HepG2 (cell line): ENCODE measurements around the gene ELOVL2. TPM values are rescaled to one million over a fixed set of nuclear protein-coding genes. Genes with fewer than 3 reads are reported as not detected.

Experiments
- BCL6 ChIP-seq: IDR thresholded peaks from 2 replicates; pipeline ENCODE4 v1.6.1; 2016; ENCODE audit warnings: missing genetic modification reagents, missing compliant biosample characterization
- FOXA3 ChIP-seq: IDR thresholded peaks from 2 replicates; pipeline ENCODE4 v1.6.1; 2016; ENCODE audit warnings: missing genetic modification reagents, missing compliant biosample characterization
- HMG20A ChIP-seq: IDR thresholded peaks from 2 replicates; pipeline ENCODE4 v1.6.1; 2016; ENCODE audit warnings: borderline replicate concordance
- HNRNPL ChIP-seq: fragments of 200-400 bp; formaldehyde crosslinking; IDR thresholded peaks from 2 replicates; pipeline ENCODE4 v1.6.1; 2017; ENCODE audit warnings: mild to moderate bottlenecking, low read depth, low read length
- KLF6 ChIP-seq: IDR thresholded peaks from 2 replicates; pipeline ENCODE4 v1.8.0; 2016; ENCODE audit warnings: missing biosample characterization, missing genetic modification reagents
- MXD4 ChIP-seq: IDR thresholded peaks from 2 replicates; pipeline ENCODE4 v1.6.1; 2016; ENCODE audit warnings: mild to moderate bottlenecking, missing biosample characterization, missing genetic modification reagents
- NCOA2 ChIP-seq: sonication (generic); formaldehyde crosslinking; IDR thresholded peaks from 2 replicates; pipeline ENCODE4 v1.8.0; 2022; ENCODE audit warnings: inconsistent platforms
- NFKBIZ ChIP-seq: IDR thresholded peaks from 2 replicates; pipeline ENCODE4 v1.6.1; 2018; ENCODE audit warnings: missing genetic modification reagents, missing compliant biosample characterization
- RARA ChIP-seq: IDR thresholded peaks from 2 replicates; pipeline ENCODE4 v1.6.1; 2016; ENCODE audit warnings: missing genetic modification reagents, missing compliant biosample characterization
- RBM22 ChIP-seq: fragments of 200-400 bp; formaldehyde crosslinking; optimal IDR thresholded peaks from 2 replicates; pipeline ENCODE3; 2017; ENCODE audit warnings: mild to moderate bottlenecking, low read length, moderate library complexity
- SKI ChIP-seq: fragments of 450-650 bp; IDR thresholded peaks from one replicate; pipeline ENCODE4 v1.6.1; 2018; ENCODE audit warnings: mild to moderate bottlenecking; ENCODE audit not compliant: partially characterized antibody
- ZBTB42 ChIP-seq: sonication (generic); formaldehyde crosslinking; IDR thresholded peaks from 2 replicates; pipeline ENCODE4 v1.5.0; 2020; ENCODE audit warnings: mild to moderate bottlenecking, missing genetic modification reagents
- ZNF556 ChIP-seq: sonication (generic); formaldehyde crosslinking; IDR thresholded peaks from 2 replicates; pipeline ENCODE4 v1.4.0; 2020; ENCODE audit warnings: mild to moderate bottlenecking, missing genetic modification reagents, borderline replicate concordance
- ZNF605 ChIP-seq: sonication (generic); formaldehyde crosslinking; IDR thresholded peaks from 2 replicates; pipeline ENCODE4 v1.8.0; 2022; ENCODE audit warnings: mild to moderate bottlenecking, missing genetic modification reagents
- ZNF670 ChIP-seq: sonication (generic); formaldehyde crosslinking; IDR thresholded peaks from 2 replicates; pipeline ENCODE4 v1.8.0; 2022; ENCODE audit warnings: mild to moderate bottlenecking, missing genetic modification reagents, borderline replicate concordance
- polyA plus RNA-seq, 8 experiments: library from polyadenylated mRNA; depleted of rRNA in 3 of 8; stranded (reverse) in 7 of 8; unstranded in 1 of 8; fragments of >200 nt; fragmentation: Illumina TruSeq in 4 of 8; extraction: Trizol in 4 of 8; gene quantifications; 2 replicates each; pipeline versions ENCODE4 v1.2.1 to v1.2.3, GENCODE V29; 2011 to 2016; ENCODE audit warnings: low read depth in 4 of 8, missing spikeins in 1 of 8, mixed read lengths in 1 of 8; ENCODE audit not compliant: insufficient read depth in 1 of 8
- total RNA-seq, 5 experiments: library from RNA; depleted of rRNA; stranded (reverse); fragments of >200 nt; fragmentation: Illumina TruSeq; extraction: Trizol; gene quantifications; 2 replicates each; pipeline ENCODE4 v1.2.3, GENCODE V29; 2016; ENCODE audit warnings: low read depth in 1 of 5
- TF ChIP-seq, protein P1 (sequence below), 2 experiments: sonication (generic) in 1 of 2; formaldehyde crosslinking in 1 of 2; IDR thresholded peaks; 2 replicates each; pipeline versions ENCODE4 v1.4.0 to v1.6.1; 2016 to 2020; ENCODE audit warnings: borderline replicate concordance in 1 of 2, low read depth in 1 of 2, mild to moderate bottlenecking in 1 of 2, missing genetic modification reagents in 1 of 2
- TF ChIP-seq, protein P2 (sequence below): IDR thresholded peaks from 2 replicates; pipeline ENCODE4 v1.6.1; 2016
- TF ChIP-seq, protein P3 (sequence below): sonication (generic); formaldehyde crosslinking; IDR thresholded peaks from 2 replicates; pipeline ENCODE4; 2020; ENCODE audit warnings: missing genetic modification reagents, mild to moderate bottlenecking, borderline replicate concordance
- TF ChIP-seq, protein P4 (sequence below): sonication (generic); formaldehyde crosslinking; IDR thresholded peaks from 2 replicates; pipeline ENCODE4 v1.4.0; 2020; ENCODE audit warnings: missing genetic modification reagents, low read depth, mild to moderate bottlenecking, borderline replicate concordance

ELOVL2 gene
- total and polyA plus RNA-seq, 2 of the 13 experiments (the other 11 are each of a cell fraction or from before 2014, with no cell fraction given): 43.6 to 65.4 TPM

DNA sequence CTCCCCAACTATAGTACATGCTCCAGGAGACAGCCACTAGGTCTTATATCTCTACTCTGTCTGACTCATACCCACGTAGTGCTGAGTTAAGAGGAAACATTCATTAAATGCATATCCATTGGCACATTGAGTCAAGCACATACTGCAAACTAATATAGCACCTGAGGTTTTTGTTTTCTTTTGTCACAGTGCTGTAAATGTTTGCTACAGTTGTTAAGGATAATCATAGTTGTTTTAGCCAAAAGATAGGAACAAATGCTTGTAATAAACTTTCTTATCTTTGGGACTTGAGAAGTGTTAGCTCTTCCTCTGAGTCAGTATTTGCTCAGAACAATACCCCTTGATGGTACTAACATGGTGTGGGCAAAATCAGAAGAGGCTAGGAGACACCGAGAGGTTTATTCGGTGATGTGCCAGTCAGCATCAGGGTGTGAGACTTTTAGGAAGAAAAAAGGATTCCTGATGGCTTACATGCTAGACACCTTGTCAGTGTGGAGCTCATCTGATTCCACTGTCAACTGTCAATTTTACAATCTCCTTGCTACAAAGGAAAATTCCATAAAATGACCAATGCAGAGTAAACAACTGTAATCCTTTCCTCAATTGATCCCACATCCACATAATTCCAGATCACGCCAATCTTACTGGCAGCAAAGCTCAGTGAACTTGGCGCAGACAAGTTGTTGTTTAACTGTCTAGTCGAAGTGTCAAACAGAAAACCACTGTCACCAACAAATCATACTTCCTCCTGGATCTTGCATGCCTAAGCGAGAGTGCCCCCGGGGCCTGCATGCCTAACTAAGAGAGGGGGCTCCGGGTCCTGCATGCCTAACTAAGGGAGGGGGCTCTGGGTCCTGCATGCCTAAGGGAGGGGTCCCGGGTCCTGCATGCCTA, 36.1 kb downstream of the ELOVL2 start (continued):
- TF ChIP-seq, protein P1, sequence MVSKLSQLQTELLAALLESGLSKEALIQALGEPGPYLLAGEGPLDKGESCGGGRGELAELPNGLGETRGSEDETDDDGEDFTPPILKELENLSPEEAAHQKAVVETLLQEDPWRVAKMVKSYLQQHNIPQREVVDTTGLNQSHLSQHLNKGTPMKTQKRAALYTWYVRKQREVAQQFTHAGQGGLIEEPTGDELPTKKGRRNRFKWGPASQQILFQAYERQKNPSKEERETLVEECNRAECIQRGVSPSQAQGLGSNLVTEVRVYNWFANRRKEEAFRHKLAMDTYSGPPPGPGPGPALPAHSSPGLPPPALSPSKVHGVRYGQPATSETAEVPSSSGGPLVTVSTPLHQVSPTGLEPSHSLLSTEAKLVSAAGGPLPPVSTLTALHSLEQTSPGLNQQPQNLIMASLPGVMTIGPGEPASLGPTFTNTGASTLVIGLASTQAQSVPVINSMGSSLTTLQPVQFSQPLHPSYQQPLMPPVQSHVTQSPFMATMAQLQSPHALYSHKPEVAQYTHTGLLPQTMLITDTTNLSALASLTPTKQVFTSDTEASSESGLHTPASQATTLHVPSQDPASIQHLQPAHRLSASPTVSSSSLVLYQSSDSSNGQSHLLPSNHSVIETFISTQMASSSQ (IDR thresholded peaks at IDR 0.05; ENCODE audit: low read depth): peak; percentile 18
- TF ChIP-seq, protein P1 (CRISPR knock-in tag; IDR thresholded peaks at IDR 0.05; ENCODE audit: borderline replicate concordance): peak; percentile 66; the same call in 1 of the 2 replicates
- TF ChIP-seq BCL6: peak; percentile 79
- 0 out of 2 replicates have a peak, but pooled peaks have one; percentile 21 for TF ChIP-seq HNRNPL
- TF ChIP-seq, protein P2, sequence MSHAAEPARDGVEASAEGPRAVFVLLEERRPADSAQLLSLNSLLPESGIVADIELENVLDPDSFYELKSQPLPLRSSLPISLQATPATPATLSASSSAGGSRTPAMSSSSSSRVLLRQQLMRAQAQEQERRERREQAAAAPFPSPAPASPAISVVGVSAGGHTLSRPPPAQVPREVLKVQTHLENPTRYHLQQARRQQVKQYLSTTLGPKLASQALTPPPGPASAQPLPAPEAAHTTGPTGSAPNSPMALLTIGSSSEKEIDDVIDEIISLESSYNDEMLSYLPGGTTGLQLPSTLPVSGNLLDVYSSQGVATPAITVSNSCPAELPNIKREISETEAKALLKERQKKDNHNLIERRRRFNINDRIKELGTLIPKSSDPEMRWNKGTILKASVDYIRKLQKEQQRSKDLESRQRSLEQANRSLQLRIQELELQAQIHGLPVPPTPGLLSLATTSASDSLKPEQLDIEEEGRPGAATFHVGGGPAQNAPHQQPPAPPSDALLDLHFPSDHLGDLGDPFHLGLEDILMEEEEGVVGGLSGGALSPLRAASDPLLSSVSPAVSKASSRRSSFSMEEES (CRISPR knock-in tag): 0 out of 2 replicates have a peak, but pooled peaks have one; percentile 28
- peak; percentile 84 for TF ChIP-seq FOXA3 (CRISPR knock-in tag)
- peak; percentile 65; the same call in 1 of the 2 replicates for TF ChIP-seq HMG20A (CRISPR knock-in tag)
- no peak for TF ChIP-seq KLF6 (CRISPR knock-in tag)
- TF ChIP-seq RBM22: peak; percentile 19
- no peak for TF ChIP-seq ZBTB42 (CRISPR knock-in tag)
- TF ChIP-seq MXD4 (CRISPR knock-in tag): peak; percentile 63; the same call in 1 of the 2 replicates
- no peak for TF ChIP-seq NFKBIZ
- peak; percentile 49 for TF ChIP-seq NCOA2 (CRISPR knock-in tag)
- peak; percentile 52; the same call in 1 of the 2 replicates for TF ChIP-seq ZNF556 (CRISPR knock-in tag)
- TF ChIP-seq ZNF670 (CRISPR knock-in tag): peak; percentile 45; the same call in 1 of the 2 replicates
- TF ChIP-seq RARA (CRISPR knock-in tag): peak; percentile 67
- TF ChIP-seq, protein P3, sequence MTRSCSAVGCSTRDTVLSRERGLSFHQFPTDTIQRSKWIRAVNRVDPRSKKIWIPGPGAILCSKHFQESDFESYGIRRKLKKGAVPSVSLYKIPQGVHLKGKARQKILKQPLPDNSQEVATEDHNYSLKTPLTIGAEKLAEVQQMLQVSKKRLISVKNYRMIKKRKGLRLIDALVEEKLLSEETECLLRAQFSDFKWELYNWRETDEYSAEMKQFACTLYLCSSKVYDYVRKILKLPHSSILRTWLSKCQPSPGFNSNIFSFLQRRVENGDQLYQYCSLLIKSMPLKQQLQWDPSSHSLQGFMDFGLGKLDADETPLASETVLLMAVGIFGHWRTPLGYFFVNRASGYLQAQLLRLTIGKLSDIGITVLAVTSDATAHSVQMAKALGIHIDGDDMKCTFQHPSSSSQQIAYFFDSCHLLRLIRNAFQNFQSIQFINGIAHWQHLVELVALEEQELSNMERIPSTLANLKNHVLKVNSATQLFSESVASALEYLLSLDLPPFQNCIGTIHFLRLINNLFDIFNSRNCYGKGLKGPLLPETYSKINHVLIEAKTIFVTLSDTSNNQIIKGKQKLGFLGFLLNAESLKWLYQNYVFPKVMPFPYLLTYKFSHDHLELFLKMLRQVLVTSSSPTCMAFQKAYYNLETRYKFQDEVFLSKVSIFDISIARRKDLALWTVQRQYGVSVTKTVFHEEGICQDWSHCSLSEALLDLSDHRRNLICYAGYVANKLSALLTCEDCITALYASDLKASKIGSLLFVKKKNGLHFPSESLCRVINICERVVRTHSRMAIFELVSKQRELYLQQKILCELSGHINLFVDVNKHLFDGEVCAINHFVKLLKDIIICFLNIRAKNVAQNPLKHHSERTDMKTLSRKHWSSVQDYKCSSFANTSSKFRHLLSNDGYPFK (CRISPR knock-in tag): peak; percentile 26; the same call in 1 of the 2 replicates
- TF ChIP-seq ZNF605 (CRISPR knock-in tag): no peak
- TF ChIP-seq SKI: peak; percentile 45
- TF ChIP-seq, protein P4, sequence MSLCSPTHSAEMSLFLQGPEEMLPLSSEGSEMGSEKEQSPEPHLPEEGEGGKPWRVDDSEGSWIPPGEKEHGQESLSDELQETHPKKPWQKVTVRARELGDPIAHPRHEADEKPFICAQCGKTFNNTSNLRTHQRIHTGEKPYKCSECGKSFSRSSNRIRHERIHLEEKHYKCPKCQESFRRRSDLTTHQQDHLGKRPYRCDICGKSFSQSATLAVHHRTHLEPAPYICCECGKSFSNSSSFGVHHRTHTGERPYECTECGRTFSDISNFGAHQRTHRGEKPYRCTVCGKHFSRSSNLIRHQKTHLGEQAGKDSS (CRISPR knock-in tag): no peak
